GM21825 (cell line): Measurements from ENCODE around the gene TNPO2.

Source experiments
- ATAC-seq: cut with Tn5 transposase; IDR thresholded peaks from one replicate; pipeline ENCODE4 v1.9.1; 2021; ENCODE audit warnings: mild to moderate bottlenecking, moderate library complexity; ENCODE audit not compliant: unreplicated experiment

Gene TNPO2

GRCh38 chr19:12723641-12724426, at the start of gene TNPO2:
TNPO2 (minus strand) TSS chr19:12723932; CDS start chr19:12720977, 2,955 bp downstream.
- ATAC-seq = no peak

- ATAC-seq = no peak
Measured at GRCh38 chr19:12772323-12772722, 48.6 kb upstream of the TNPO2 start.

DNA sequence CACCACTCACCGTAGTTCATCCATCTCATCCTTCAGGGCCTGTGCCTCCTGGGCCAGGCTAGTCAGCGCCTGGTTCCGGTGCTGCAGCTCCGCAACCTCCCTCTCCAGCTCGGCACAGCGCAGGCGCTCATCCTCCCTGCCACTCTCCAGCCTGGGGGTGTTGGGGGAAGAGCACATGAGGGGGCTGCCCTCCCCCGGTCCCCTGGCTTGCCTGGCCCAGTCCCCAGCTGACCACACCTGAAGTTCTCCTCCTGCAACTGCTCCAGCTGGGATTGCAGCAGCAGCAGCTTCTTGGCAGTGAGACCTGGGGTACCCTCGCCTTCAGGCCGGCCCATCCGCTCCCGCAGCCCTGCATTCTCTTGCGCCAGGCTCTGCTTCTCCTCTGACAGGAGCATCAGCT, 47.2 kb upstream of the TNPO2 start:
- ATAC-seq = no peak

- no peak for ATAC-seq
Measured at GRCh38 chr19:12769689-12770088, 46.0 kb upstream of the TNPO2 start.

GRCh38 chr19:12767666-12768065, 43.9 kb upstream of the TNPO2 start:
- ATAC-seq = no peak

GRCh38 chr19:12767150-12767549, 43.4 kb upstream of the TNPO2 start:
- no peak for ATAC-seq

GRCh38 chr19:12766051-12766521, 42.4 kb upstream of the TNPO2 start:
- ATAC-seq = no peak

GRCh38 chr19:12764698-12765097, 41.0 kb upstream of the TNPO2 start:
- ATAC-seq = no peak

- ATAC-seq = no peak
Measured at GRCh38 chr19:12763100-12763499, 39.4 kb upstream of the TNPO2 start.

GRCh38 chr19:12759686-12760085, 36.0 kb upstream of the TNPO2 start:
- ATAC-seq = no peak

DNA sequence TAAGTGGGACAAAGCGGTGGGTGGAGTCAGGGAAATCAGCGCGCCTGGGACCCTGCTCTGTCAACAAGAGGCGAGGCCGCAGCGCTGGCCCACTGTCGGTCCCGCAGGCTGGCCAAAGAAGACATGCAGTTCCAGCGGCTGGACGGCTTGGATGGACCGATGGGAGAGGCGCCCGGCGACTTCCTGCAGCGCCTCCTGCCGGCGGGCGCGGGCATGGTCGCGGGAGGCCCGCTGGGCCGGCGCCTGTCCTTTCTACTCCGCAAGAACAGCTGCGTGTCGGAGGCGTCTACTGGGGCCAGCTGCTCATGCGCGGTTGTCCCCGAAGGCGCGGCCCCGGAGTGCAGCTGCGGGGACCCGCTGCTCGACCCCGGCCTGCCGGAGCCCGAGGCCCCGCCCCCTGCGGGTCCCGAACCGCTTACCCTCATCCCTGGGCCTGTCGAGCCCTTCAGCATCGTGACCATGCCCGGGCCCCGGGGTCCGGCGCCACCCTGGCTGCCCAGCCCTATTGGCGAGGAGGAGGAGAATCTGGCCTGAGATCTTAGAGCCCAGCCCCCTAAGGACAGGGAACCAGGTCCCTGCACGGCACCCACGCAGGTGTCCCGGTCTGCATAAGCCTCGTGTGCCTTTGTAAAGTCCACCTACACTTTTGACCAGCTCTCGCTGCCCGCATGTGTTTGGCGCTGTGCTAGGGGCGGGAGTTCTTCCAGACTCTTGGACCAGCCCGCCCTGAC, 34.0 kb upstream of the TNPO2 start:
- no peak for ATAC-seq

- ATAC-seq = no peak
Measured at GRCh38 chr19:12756150-12756883, 32.6 kb upstream of the TNPO2 start.

DNA sequence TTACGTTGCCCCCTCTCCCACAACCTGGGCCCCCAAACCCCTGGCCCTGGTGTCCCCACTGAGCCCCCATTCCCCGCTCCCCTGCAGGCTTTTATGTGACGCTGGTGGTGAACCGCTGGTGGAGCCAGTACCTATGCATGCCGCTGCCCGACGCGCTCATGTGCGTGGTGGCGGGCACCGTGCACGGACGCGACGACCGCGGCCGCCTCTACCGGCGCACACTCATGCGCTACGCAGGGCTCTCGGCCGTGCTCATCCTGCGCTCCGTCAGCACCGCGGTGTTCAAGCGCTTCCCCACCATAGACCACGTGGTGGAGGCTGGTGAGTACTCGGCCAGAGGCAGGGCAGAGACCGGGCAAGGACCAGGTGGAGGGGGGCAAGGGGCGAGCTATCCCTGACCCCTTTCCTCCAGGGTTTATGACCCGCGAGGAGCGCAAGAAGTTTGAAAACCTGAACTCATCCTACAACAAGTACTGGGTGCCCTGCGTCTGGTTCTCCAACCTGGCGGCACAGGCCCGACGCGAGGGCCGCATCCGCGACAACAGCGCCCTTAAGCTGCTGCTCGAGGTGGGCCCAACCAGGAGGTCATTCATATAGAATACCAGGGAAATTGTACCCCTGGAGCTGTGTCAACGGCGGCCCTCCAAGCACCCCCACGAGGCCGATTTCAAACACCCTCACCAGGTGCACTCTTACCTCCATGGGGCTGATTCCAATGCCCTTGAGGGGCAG, 30.9 kb upstream of the TNPO2 start:
- no peak for ATAC-seq

- ATAC-seq = no peak
Measured at GRCh38 chr19:12752056-12752781, 28.5 kb upstream of the TNPO2 start.

DNA sequence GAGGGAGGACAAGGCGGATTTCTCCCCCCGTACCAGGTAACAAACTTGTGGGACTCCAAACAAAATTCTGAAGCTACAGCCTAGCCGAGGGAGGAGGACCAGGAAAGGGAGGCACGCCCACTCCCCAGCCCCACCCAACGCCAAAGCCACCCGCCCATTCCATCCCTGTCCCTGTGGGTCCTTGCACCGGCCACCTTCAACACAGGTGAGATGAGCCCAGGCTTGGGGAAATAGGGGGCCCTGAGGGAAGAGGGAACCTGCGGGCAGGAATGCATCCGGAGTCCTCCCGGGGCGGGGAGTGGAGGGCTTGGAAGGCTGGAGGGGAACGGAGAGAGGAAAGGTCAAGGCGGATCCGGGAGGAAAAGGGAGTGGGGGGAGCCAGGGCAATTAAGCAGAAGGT, 27.9 kb upstream of the TNPO2 start, which contains the start of gene BEST2:
Gene BEST2 (plus strand): TSS at position 157 of the 400 bp plus-strand sequence. CDS start 802 bp downstream, outside the sequence.
- ATAC-seq = no peak

GRCh38 chr19:12750851-12751250, 27.1 kb upstream of the TNPO2 start:
- ATAC-seq = no peak

DNA sequence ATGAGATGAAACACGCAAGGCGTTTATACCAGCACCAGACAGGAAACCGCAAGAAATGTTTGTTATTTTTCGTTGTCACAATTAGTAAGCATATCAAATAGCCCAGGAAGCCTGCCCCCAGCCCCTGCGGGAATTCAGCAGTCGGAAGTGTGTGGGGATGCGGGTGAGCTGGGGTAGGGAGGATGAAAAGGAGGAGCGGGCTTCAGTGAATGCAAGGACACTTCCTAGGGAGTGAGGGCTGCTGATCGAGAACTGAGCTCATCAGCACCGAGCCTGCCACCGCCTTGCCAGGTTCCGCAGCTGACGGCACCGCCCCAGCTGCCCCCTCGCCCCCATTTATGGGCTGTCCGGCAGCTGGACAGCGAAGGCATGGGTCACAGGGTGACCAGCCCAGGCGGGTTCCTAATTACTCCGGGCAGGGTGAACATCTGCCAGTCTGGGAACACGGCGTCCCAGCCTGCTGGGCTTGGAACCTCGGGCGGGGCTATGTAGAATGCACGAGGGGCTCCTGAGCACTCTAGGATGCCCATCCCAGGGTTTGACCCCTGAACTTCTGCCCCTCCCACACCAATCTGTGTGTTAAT, 26.3 kb upstream of the TNPO2 start:
- no peak for ATAC-seq

DNA sequence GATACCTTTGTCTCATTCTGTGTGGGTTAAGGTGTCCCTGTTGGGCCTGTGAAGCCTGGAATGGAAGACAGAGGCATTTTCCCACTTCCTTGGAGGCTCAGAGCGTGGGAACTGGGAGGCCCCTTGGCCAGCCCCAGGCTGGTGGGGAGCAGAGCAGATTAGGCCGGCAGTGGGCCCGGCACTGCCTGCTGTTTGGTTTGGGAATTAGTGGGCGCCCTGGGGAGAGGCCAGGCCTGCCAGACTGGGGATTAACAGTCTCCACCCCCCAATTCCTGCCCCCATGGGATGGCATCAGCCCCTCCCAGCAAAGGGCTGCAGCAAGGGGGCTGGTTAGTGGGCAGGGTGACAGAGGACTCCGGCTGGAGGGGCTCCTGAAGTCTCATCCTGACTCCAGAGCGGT, 24.8 kb upstream of the TNPO2 start:
- no peak for ATAC-seq

- ATAC-seq = no peak
Measured at GRCh38 chr19:12745166-12745897, 21.6 kb upstream of the TNPO2 start.
